Tibial nerve (tissue), 3 donors: ENCODE data around the gene AFF3.

Source experiments
- POLR2A ChIP-seq, 2 donors: fragments of 450-650 bp; IDR thresholded peaks; one replicate each; pipeline ENCODE4 v1.6.1; 2017; ENCODE audit warnings: antibody characterized with exemption in 2 of 2, mild to moderate bottlenecking in 2 of 2, moderate library complexity in 2 of 2
- TF ChIP-seq, protein P1 (sequence below), 5 experiments: fragments of 200-600 bp in 3 of 5; fragments of 450-650 bp in 2 of 5; sonication (generic) in 3 of 5; IDR thresholded peaks; one replicate each; pipeline ENCODE4 v1.5.1; 2016 to 2019; ENCODE audit warnings: antibody characterized with exemption in 5 of 5, mild to moderate bottlenecking in 3 of 5, moderate library complexity in 2 of 5

- TF ChIP-seq, protein P1, sequence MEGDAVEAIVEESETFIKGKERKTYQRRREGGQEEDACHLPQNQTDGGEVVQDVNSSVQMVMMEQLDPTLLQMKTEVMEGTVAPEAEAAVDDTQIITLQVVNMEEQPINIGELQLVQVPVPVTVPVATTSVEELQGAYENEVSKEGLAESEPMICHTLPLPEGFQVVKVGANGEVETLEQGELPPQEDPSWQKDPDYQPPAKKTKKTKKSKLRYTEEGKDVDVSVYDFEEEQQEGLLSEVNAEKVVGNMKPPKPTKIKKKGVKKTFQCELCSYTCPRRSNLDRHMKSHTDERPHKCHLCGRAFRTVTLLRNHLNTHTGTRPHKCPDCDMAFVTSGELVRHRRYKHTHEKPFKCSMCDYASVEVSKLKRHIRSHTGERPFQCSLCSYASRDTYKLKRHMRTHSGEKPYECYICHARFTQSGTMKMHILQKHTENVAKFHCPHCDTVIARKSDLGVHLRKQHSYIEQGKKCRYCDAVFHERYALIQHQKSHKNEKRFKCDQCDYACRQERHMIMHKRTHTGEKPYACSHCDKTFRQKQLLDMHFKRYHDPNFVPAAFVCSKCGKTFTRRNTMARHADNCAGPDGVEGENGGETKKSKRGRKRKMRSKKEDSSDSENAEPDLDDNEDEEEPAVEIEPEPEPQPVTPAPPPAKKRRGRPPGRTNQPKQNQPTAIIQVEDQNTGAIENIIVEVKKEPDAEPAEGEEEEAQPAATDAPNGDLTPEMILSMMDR (IDR thresholded peaks at IDR 0.05): no peak
- no peak for TF ChIP-seq POLR2A (IDR thresholded peaks at IDR 0.05)
Measured at GRCh38 chr2:100004959-100005387, 137.4 kb downstream of the AFF3 start.
